Osteoblast (primary cell): Measurements from ENCODE around the gene ACTL6B. TPM values are rescaled to one million over a fixed set of nuclear protein-coding genes. Genes with fewer than 3 reads are reported as not detected.

Source experiments
- DNase-seq: peaks from one replicate; pipeline ENCODE4 v3.0.0; 2011; ENCODE audit warnings: low spot score, mixed read lengths; ENCODE audit not compliant: insufficient read length; ENCODE audit errors: missing footprints
- H2AFZ ChIP-seq: 2 replicates; pipeline ENCODE4 v1.6.0; 2011; ENCODE audit warnings: mild to moderate bottlenecking, low read length
- H3K27ac ChIP-seq: 2 replicates; pipeline ENCODE4 v1.5.1; 2011; ENCODE audit warnings: mild to moderate bottlenecking, low read depth, low read length, moderate library complexity
- H3K27me3 ChIP-seq: 2 replicates; pipeline ENCODE4 v1.6.0; 2012; ENCODE audit warnings: mild to moderate bottlenecking, control low read depth, inconsistent platforms, low read length, moderate library complexity; ENCODE audit not compliant: insufficient read depth
- H3K36me3 ChIP-seq: 2 replicates; pipeline ENCODE4 v1.5.1; 2011; ENCODE audit warnings: mild to moderate bottlenecking, low read length, control low read depth, moderate library complexity; ENCODE audit not compliant: insufficient read depth
- H3K4me1 ChIP-seq: 2 replicates; pipeline ENCODE4 v1.5.1; 2011; ENCODE audit warnings: mild to moderate bottlenecking, low read length, control low read depth, moderate library complexity; ENCODE audit not compliant: insufficient read depth
- H3K4me2 ChIP-seq: 2 replicates; pipeline ENCODE4 v1.6.0; 2011; ENCODE audit warnings: mild to moderate bottlenecking, low read length; ENCODE audit not compliant: insufficient read depth
- H3K4me3 ChIP-seq: fragments of 200-600 bp; sonication (generic); 3 replicates; pipeline ENCODE4 v1.5.1; 2012; ENCODE audit warnings: mild to moderate bottlenecking, low read length, inconsistent platforms; ENCODE audit not compliant: insufficient read depth
- H3K79me2 ChIP-seq: 2 replicates; pipeline ENCODE4 v1.6.0; 2012; ENCODE audit warnings: mild to moderate bottlenecking, low read length, control low read depth, inconsistent platforms; ENCODE audit not compliant: insufficient read depth
- H3K9me3 ChIP-seq: 2 replicates; pipeline ENCODE4 v1.5.1; 2011; ENCODE audit warnings: low read depth, low read length, control low read depth
- H4K20me1 ChIP-seq: 2 replicates; pipeline ENCODE4 v1.6.0; 2012; ENCODE audit warnings: mild to moderate bottlenecking, low read length, control low read depth; ENCODE audit not compliant: insufficient read depth
- CTCF ChIP-seq: IDR thresholded peaks from 2 replicates; pipeline ENCODE4 v1.5.1; 2011; ENCODE audit warnings: mild to moderate bottlenecking, low read depth, low read length, moderate library complexity; ENCODE audit errors: extremely low read depth
- total RNA-seq: library from RNA; depleted of rRNA; stranded (reverse); fragments of >200 nt; gene quantifications from 2 replicates; pipeline ENCODE4 v1.2.3, GENCODE V29; 2012

The ACTL6B gene
- total RNA-seq, 1 donor: not detected

- H2AFZ ChIP-seq: peak overlapping the region; percentile 74
- no peaks in the 10 kb centered on the region for H3K9me3 ChIP-seq
- DNase-seq: peak; percentile 98
- peak overlapping the region; percentile 73 for H3K27ac ChIP-seq
- peak overlapping the region; percentile 96 for H3K4me2 ChIP-seq
- no peak for TF ChIP-seq CTCF
- H3K36me3 ChIP-seq: peaks cover 25% of the 10 kb centered on the region
- H3K4me1 ChIP-seq: peaks cover 32% of the 10 kb centered on the region
- H4K20me1 ChIP-seq: peaks cover 5% of the 10 kb centered on the region
- H3K4me3 ChIP-seq: peak overlapping the region; percentile 86
- H3K27me3 ChIP-seq: no peaks in the 10 kb centered on the region
- peaks cover 11% of the 10 kb centered on the region for H3K79me2 ChIP-seq
Measured at GRCh38 chr7:100602889-100603725, 53.1 kb downstream of the ACTL6B start.

- Histone ChIP-seq H3K27me3 (no peaks in the 10 kb centered on the region), H4K20me1 (no peaks in the 10 kb centered on the region), H3K4me2 (no peak overlapping the region), H3K36me3 (peaks cover 6% of the 10 kb centered on the region), H3K4me3 (no peak overlapping the region), H3K9me3 (no peaks in the 10 kb centered on the region), H3K27ac (no peak overlapping the region), H3K79me2 (peaks cover 11% of the 10 kb centered on the region), H2AFZ (no peak overlapping the region), H3K4me1 (peaks cover 32% of the 10 kb centered on the region)
- TF ChIP-seq CTCF: no peak
- peak; percentile 34 for DNase-seq
Measured at GRCh38 chr7:100600730-100601038, 55.6 kb downstream of the ACTL6B start.

- Histone ChIP-seq H2AFZ (no peak overlapping the region), H3K4me3 (no peak overlapping the region), H3K4me1 (peaks cover 32% of the 10 kb centered on the region), H4K20me1 (no peaks in the 10 kb centered on the region), H3K27ac (no peak overlapping the region), H3K9me3 (no peaks in the 10 kb centered on the region), H3K27me3 (no peaks in the 10 kb centered on the region), H3K4me2 (no peak overlapping the region), H3K79me2 (peaks cover 11% of the 10 kb centered on the region), H3K36me3 (peaks cover 2% of the 10 kb centered on the region)
- DNase-seq: peak; percentile 82
- peak; percentile 7 for TF ChIP-seq CTCF
Measured at GRCh38 chr7:100599911-100600729, 56.1 kb downstream of the ACTL6B start.

GRCh38 chr7:100598425-100598824 is 57.8 kb downstream of the ACTL6B start:
- H2AFZ ChIP-seq: peak overlapping the region; percentile 84

More at GRCh38 chr7:100598425-100598824, 57.8 kb downstream of the ACTL6B start:
- H3K4me2 ChIP-seq: no peak overlapping the region
- no peaks in the 10 kb centered on the region for H3K36me3 ChIP-seq
- H4K20me1 ChIP-seq: no peaks in the 10 kb centered on the region
- no peaks in the 10 kb centered on the region for H3K27me3 ChIP-seq
- H3K4me3 ChIP-seq: no peak overlapping the region
- DNase-seq: peak; percentile 90
- H3K79me2 ChIP-seq: peaks cover 11% of the 10 kb centered on the region
- no peak for TF ChIP-seq CTCF
- H3K4me1 ChIP-seq: peaks cover 27% of the 10 kb centered on the region
- no peak overlapping the region for H3K27ac ChIP-seq
- no peaks in the 10 kb centered on the region for H3K9me3 ChIP-seq
